WERI-Rb-1 (cell line): ENCODE data around the gene LRIG1.

Source experiments
- DNase-seq: peaks from one replicate; pipeline ENCODE4 v3.0.0-alpha.2; 2020
- H3K27ac ChIP-seq: fragments of 250-450 bp; sonication (Bioruptor Pico); 2 replicates; pipeline ENCODE4 v1.5.1; 2020; ENCODE audit warnings: mild to moderate bottlenecking, moderate library complexity
- H3K27me3 ChIP-seq: fragments of 250-450 bp; sonication (Bioruptor Pico); 2 replicates; pipeline ENCODE4 v1.5.1; 2021; ENCODE audit warnings: mild to moderate bottlenecking, low read depth, moderate library complexity; ENCODE audit not compliant: insufficient read depth, severe bottlenecking
- H3K36me3 ChIP-seq: fragments of 250-450 bp; sonication (Bioruptor Pico); 2 replicates; pipeline ENCODE4 v1.5.1; 2020; ENCODE audit warnings: mild to moderate bottlenecking, moderate library complexity
- H3K4me3 ChIP-seq: 2 replicates; pipeline ENCODE4 v1.5.1; 2011; ENCODE audit warnings: low read depth, mild to moderate bottlenecking, control low read depth, low read length
- H3K9me3 ChIP-seq: fragments of 250-450 bp; sonication (Bioruptor Pico); 2 replicates; pipeline ENCODE4 v1.5.1; 2021; ENCODE audit warnings: mild to moderate bottlenecking, moderate library complexity; ENCODE audit not compliant: severe bottlenecking
- TF ChIP-seq, protein P1 (sequence below): IDR thresholded peaks from 2 replicates; pipeline ENCODE4 v1.5.1; 2011; ENCODE audit warnings: low read depth, mild to moderate bottlenecking, control low read depth, inconsistent platforms, low read length

Gene LRIG1

DNA sequence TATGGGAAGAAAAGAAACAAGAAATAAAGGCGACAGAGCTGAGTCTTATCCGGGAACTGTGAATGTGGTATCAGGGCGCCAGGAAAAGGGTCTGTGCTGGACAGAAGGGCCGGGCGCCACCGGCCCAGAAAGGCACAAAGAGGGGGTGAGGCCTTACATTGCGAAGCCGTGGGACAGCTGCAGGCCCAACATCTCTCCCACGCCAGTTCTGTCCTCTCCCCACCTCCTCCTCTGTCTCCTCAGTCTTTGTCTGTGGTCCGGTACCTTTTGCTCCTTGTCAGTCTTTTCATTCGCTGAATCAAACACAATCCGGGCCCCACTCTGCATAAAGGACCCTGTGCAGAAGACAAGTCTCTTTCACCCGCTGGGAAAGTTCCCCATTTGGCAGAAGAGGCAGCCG, 81.8 kb downstream of the LRIG1 start:
- H3K27ac ChIP-seq: no peak overlapping the region
- H3K36me3 ChIP-seq: no peaks in the 10 kb centered on the region
- H3K27me3 ChIP-seq: no peaks in the 10 kb centered on the region
- no peak overlapping the region for H3K4me3 ChIP-seq
- TF ChIP-seq, protein P1, sequence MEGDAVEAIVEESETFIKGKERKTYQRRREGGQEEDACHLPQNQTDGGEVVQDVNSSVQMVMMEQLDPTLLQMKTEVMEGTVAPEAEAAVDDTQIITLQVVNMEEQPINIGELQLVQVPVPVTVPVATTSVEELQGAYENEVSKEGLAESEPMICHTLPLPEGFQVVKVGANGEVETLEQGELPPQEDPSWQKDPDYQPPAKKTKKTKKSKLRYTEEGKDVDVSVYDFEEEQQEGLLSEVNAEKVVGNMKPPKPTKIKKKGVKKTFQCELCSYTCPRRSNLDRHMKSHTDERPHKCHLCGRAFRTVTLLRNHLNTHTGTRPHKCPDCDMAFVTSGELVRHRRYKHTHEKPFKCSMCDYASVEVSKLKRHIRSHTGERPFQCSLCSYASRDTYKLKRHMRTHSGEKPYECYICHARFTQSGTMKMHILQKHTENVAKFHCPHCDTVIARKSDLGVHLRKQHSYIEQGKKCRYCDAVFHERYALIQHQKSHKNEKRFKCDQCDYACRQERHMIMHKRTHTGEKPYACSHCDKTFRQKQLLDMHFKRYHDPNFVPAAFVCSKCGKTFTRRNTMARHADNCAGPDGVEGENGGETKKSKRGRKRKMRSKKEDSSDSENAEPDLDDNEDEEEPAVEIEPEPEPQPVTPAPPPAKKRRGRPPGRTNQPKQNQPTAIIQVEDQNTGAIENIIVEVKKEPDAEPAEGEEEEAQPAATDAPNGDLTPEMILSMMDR: no peak
- DNase-seq: no peak
- peaks cover 10% of the 10 kb centered on the region for H3K9me3 ChIP-seq

GRCh38 chr3:66418475-66418931, 82.3 kb downstream of the LRIG1 start:
- Histone ChIP-seq H3K4me3 (no peak overlapping the region), H3K9me3 (peaks cover 10% of the 10 kb centered on the region), H3K27me3 (no peaks in the 10 kb centered on the region), H3K27ac (no peak overlapping the region), H3K36me3 (no peaks in the 10 kb centered on the region)
- TF ChIP-seq, protein P1: no peak
- no peak for DNase-seq

- DNase-seq: no peak
- Histone ChIP-seq H3K36me3 (no peaks in the 10 kb centered on the region), H3K27me3 (no peaks in the 10 kb centered on the region), H3K4me3 (no peak overlapping the region), H3K9me3 (peaks cover 6% of the 10 kb centered on the region), H3K27ac (no peak overlapping the region)
- TF ChIP-seq, protein P1: no peak
Measured at GRCh38 chr3:66416556-66417304, 84.1 kb downstream of the LRIG1 start.

- no peaks in the 10 kb centered on the region for H3K9me3 ChIP-seq
- no peak overlapping the region for H3K4me3 ChIP-seq
- no peak overlapping the region for H3K27ac ChIP-seq
- no peak for DNase-seq
- no peaks in the 10 kb centered on the region for H3K36me3 ChIP-seq
- TF ChIP-seq, protein P1: no peak
- H3K27me3 ChIP-seq: no peaks in the 10 kb centered on the region
Measured at GRCh38 chr3:66415867-66416428, 84.9 kb downstream of the LRIG1 start.

DNA sequence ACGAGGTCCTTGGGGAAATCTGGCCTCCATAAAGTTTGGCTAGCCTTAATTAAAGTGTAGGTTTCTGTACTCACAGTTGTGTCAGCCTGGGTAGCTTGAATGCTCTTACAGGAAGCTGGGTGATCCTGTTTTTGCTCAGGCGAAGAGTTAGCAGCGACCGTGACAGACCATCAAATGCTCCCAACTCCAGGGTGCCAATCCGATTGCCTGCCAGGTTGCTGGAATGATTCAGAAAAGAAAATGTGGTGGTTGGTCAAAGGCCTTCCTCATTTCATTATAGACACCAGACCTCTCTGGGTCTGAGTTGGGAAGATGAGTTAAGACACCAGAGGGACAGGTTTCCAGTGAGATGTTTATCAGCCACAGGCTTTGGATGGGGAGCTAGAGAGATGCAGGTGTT, 86.0 kb downstream of the LRIG1 start:
- H3K27me3 ChIP-seq: no peaks in the 10 kb centered on the region
- TF ChIP-seq, protein P1: no peak
- H3K4me3 ChIP-seq: no peak overlapping the region
- H3K27ac ChIP-seq: no peak overlapping the region
- H3K9me3 ChIP-seq: no peaks in the 10 kb centered on the region
- no peaks in the 10 kb centered on the region for H3K36me3 ChIP-seq
- DNase-seq: no peak
